RWPE2 (cell line): ENCODE results near the gene ZNF207.
"Not testable (repeated sequence)": the region's sequence is repeated elsewhere in the genome, so short reads cannot be mapped to it uniquely, and the experiment has no call there.

Source experiments
- ATAC-seq: fragments of 200-7000 bp; cut with Tn5 transposase; 3 replicates; pipeline ENCODE4 v1.9.1; 2021; ENCODE audit warnings: low read depth
- DNase-seq: peaks from one replicate; pipeline ENCODE4 v3.0.0-alpha.2; 2020; ENCODE audit warnings: low spot score
- H3K27ac ChIP-seq: fragments of 450-650 bp; 2 replicates; pipeline ENCODE4 v1.5.1; 2017; ENCODE audit warnings: mild to moderate bottlenecking; ENCODE audit not compliant: poor library complexity, severe bottlenecking
- H3K27me3 ChIP-seq: fragments of 250-450 bp; sonication (Bioruptor Pico); 2 replicates; pipeline ENCODE4 v1.5.1; 2021; ENCODE audit warnings: mild to moderate bottlenecking, moderate library complexity; ENCODE audit not compliant: insufficient read depth, poor library complexity, severe bottlenecking
- H3K36me3 ChIP-seq: fragments of 250-450 bp; sonication (Bioruptor Pico); 2 replicates; pipeline ENCODE4 v1.5.1; 2020; ENCODE audit warnings: low read depth, mild to moderate bottlenecking, moderate library complexity
- H3K4me1 ChIP-seq: fragments of 250-450 bp; sonication (Bioruptor Pico); 2 replicates; pipeline ENCODE4 v1.5.1; 2021; ENCODE audit warnings: mild to moderate bottlenecking, moderate library complexity; ENCODE audit not compliant: insufficient read depth, poor library complexity, severe bottlenecking
- H3K4me3 ChIP-seq: fragments of 250-450 bp; sonication (Bioruptor Pico); 2 replicates; pipeline ENCODE4 v1.5.1; 2021; ENCODE audit warnings: mild to moderate bottlenecking, moderate library complexity; ENCODE audit not compliant: severe bottlenecking
- H3K9me3 ChIP-seq: fragments of 250-450 bp; sonication (Bioruptor Pico); 2 replicates; pipeline ENCODE4 v1.5.1; 2021; ENCODE audit warnings: mild to moderate bottlenecking, moderate library complexity; ENCODE audit not compliant: severe bottlenecking
- TF ChIP-seq, protein P1 (sequence below): fragments of 450-650 bp; IDR thresholded peaks from one replicate; pipeline ENCODE4 v1.5.1; 2017; ENCODE audit warnings: mild to moderate bottlenecking, moderate library complexity; ENCODE audit not compliant: poor library complexity, severe bottlenecking

Gene ZNF207

DNA sequence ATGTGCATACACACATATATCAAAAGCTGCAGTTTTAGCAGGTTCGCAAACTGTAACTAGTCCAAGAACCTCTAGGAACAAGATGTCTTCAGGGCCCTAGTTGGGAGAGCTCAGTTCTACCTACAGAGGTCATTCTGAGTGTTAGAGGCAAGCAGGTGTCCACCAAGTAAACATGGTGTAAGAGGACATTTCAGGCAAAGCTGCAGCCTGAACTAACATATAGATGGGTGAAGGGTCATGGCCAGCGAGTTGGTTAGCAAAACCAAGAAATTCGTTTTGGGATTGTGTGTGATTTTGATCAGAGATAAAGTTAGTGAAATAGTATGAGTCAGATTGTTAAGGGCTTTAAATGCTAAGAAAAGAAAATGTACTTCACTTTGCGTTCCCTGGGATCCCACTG lies 32.6 kb upstream of the ZNF207 start:
- no peaks in the 10 kb centered on the region for H3K9me3 ChIP-seq
- H3K4me3 ChIP-seq, result no peak overlapping the region
- no peaks in the 10 kb centered on the region for H3K27me3 ChIP-seq
- H3K27ac ChIP-seq, result no peak overlapping the region
- no peak for ATAC-seq
- H3K4me1 ChIP-seq, result no peaks in the 10 kb centered on the region
- TF ChIP-seq, protein P1, sequence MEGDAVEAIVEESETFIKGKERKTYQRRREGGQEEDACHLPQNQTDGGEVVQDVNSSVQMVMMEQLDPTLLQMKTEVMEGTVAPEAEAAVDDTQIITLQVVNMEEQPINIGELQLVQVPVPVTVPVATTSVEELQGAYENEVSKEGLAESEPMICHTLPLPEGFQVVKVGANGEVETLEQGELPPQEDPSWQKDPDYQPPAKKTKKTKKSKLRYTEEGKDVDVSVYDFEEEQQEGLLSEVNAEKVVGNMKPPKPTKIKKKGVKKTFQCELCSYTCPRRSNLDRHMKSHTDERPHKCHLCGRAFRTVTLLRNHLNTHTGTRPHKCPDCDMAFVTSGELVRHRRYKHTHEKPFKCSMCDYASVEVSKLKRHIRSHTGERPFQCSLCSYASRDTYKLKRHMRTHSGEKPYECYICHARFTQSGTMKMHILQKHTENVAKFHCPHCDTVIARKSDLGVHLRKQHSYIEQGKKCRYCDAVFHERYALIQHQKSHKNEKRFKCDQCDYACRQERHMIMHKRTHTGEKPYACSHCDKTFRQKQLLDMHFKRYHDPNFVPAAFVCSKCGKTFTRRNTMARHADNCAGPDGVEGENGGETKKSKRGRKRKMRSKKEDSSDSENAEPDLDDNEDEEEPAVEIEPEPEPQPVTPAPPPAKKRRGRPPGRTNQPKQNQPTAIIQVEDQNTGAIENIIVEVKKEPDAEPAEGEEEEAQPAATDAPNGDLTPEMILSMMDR, result no peak
- no peaks in the 10 kb centered on the region for H3K36me3 ChIP-seq
- DNase-seq, result no peak

DNA sequence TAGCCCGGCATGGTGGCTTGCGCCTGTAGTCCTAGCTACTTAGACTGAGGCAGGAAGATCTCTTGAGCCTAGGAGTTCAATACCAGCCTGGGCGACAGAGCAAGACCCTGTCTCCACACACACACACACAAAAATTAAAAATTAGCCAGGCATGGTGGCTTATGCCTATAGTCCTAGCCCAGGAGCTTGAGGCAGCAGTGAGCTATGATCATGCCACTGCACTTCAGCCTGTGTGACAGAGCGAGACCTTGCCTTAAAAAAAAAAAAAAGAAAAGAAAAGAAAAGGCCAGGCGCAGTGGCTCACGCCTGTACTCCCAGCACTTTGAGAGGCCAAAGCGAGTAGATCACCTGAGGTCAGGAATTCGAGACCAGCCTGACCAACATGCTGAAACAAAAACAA lies 31.9 kb upstream of the ZNF207 start:
- H3K4me1 ChIP-seq, result no peaks in the 10 kb centered on the region
- no peak for ATAC-seq
- H3K27ac ChIP-seq, result no peak overlapping the region
- DNase-seq, result no peak
- H3K9me3 ChIP-seq, result no peaks in the 10 kb centered on the region
- H3K27me3 ChIP-seq, result no peaks in the 10 kb centered on the region
- TF ChIP-seq, protein P1, result no peak
- H3K36me3 ChIP-seq, result no peaks in the 10 kb centered on the region
- no peak overlapping the region for H3K4me3 ChIP-seq

DNA sequence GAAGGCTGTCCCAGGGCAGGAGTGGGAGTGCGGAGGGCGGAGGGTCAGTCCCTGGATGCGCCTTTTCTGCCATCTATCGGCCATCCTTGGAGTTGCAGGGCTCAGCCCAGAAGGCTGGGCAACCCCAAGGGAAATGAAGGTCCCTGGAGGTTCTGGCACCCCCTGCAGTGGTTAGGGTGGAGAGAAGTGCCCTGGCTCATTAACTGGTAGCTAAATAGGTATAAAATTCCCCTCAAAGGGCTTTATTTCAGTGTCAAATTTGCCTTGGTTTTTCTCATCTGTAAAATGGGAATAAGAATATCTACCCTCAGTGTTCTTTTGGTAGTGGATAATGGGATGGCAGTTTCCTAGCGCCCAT lies 30.4 kb upstream of the ZNF207 start:
- TF ChIP-seq, protein P1, result peak; percentile 96
- DNase-seq (no peak), ATAC-seq (peak; percentile 79)
- H3K36me3 ChIP-seq, result no peaks in the 10 kb centered on the region
- no peaks in the 10 kb centered on the region for H3K27me3 ChIP-seq
- no peaks in the 10 kb centered on the region for H3K4me1 ChIP-seq
- no peak overlapping the region for H3K27ac ChIP-seq
- H3K4me3 ChIP-seq, result no peak overlapping the region
- H3K9me3 ChIP-seq, result no peaks in the 10 kb centered on the region

DNA sequence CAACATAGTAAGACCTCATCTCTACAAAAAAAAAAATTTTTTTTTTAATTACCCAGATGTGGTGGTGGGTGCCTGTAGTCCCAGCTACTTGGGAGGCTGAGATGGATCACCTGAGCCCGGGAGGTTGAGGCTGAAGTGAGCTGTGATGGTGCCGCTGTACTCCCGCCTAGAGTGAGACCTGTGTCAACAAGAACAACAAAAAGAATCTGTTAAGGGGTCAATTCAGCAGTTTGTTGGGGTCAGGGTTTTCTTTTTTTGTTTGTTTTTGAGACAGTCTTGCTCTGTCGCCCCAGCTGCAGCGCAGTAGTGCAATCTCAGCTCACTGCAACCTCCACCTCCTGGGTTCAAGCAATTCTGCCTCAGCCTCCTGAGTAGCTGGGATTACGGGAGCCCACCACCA lies 29.9 kb upstream of the ZNF207 start:
- not testable (repeated sequence) for H3K4me3 ChIP-seq, ATAC-seq, H3K27ac ChIP-seq, H3K36me3 ChIP-seq, DNase-seq, H3K4me1 ChIP-seq, H3K9me3 ChIP-seq, H3K27me3 ChIP-seq

DNA sequence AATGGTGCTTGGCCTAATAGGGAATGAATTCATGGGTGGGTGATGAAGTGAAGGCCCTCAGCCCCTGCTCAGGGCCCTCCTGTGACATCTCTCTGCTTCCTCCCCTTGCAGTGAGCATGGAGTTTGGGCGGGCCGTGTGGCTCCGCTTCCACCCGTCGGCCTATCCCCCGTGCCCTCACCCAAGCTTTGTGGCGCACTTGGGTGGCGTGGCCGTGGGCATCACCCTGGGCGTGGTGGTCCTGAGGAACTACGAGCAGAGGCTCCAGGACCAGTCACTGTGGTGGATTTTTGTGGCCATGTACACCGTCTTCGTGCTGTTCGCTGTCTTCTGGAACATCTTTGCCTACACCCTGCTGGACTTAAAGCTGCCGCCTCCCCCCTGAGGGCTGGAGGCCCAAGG lies 29.1 kb upstream of the ZNF207 start:
- H3K36me3 ChIP-seq, result no peaks in the 10 kb centered on the region
- no peaks in the 10 kb centered on the region for H3K27me3 ChIP-seq
- no peak for ATAC-seq
- H3K9me3 ChIP-seq, result no peaks in the 10 kb centered on the region
- no peaks in the 10 kb centered on the region for H3K4me1 ChIP-seq
- DNase-seq, result no peak
- no peak overlapping the region for H3K27ac ChIP-seq
- H3K4me3 ChIP-seq, result no peak overlapping the region
- TF ChIP-seq, protein P1, result no peak

DNA sequence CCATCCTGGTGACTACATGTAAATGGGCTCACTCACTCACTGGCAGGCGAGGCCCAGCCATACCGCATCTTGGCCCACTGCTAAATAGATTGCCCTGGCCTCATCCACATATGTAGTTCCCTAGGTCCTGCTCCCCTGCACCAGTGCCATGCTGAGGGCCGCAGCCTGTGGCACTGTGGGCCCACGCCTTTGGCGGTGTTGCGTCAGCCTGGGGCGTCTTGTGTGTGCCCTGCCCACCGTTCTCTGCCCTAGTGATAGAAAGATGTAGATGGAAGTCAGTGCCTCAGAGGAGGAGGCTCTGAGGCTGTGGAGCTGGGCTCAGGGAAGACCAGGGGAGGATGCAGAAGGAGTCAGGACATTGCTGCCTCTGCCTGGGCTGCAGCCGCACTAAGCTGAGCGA lies 26.9 kb upstream of the ZNF207 start:
- Histone ChIP-seq H3K27me3 (no peaks in the 10 kb centered on the region), H3K9me3 (no peaks in the 10 kb centered on the region), H3K36me3 (no peaks in the 10 kb centered on the region), H3K4me3 (no peak overlapping the region), H3K27ac (no peak overlapping the region), H3K4me1 (no peaks in the 10 kb centered on the region)
- DNase-seq (no peak), ATAC-seq (no peak)
- TF ChIP-seq, protein P1, result no peak
